A673 (cell line): ENCODE measurements around the gene ZNF219. TPM values are rescaled to one million over a fixed set of nuclear protein-coding genes. Genes with fewer than 3 reads are reported as not detected.

ENCODE experiments used
- BruUV-seq: library from RNA; stranded (reverse); fragments of 400-500 nt; replicated peaks from 2 replicates; lab custom pipeline; 2021; lab: Mats Ljungman, UMichigan
- CTCF ChIA-PET: fragments of 300-600 bp; sonication (Branson Sonifier 250); formaldehyde crosslinking; loops from one replicate; lab custom pipeline; 2022; ENCODE audit warnings: antibody characterized with exemption; lab: Charles Lee
- POLR2A ChIA-PET: fragments of 300-600 bp; sonication (Branson Sonifier 250); formaldehyde crosslinking; loops from one replicate; lab custom pipeline; 2022; ENCODE audit warnings: antibody characterized with exemption; ENCODE audit not compliant: low non-redundant PET; lab: Charles Lee
- DNase-seq: peaks from one replicate; pipeline ENCODE4 v3.0.0-alpha.2; 2015; ENCODE audit warnings: low spot score
- H3K27ac ChIP-seq: fragments of 200-600 bp; sonication (generic); 2 replicates; pipeline ENCODE4 v1.5.1; 2016; ENCODE audit warnings: mixed run types, low read depth, mild to moderate bottlenecking, mixed read lengths, antibody characterized with exemption, low read length; ENCODE audit not compliant: poor library complexity, severe bottlenecking
- H3K27me3 ChIP-seq: fragments of 200-600 bp; sonication (generic); replicated peaks from 2 replicates; pipeline ENCODE4 v1.6.1; 2017; ENCODE audit warnings: mixed run types, low read depth, mild to moderate bottlenecking, mixed read lengths, antibody characterized with exemption, low read length; ENCODE audit not compliant: insufficient read depth, poor library complexity
- H3K36me3 ChIP-seq: fragments of 200-600 bp; sonication (generic); 2 replicates; pipeline ENCODE4 v1.6.1; 2016; ENCODE audit warnings: mixed run types, mild to moderate bottlenecking, mixed read lengths, antibody characterized with exemption, low read length; ENCODE audit not compliant: insufficient read depth, poor library complexity, severe bottlenecking
- H3K4me1 ChIP-seq: fragments of 200-600 bp; sonication (generic); 2 replicates; pipeline ENCODE4 v1.6.1; 2017; ENCODE audit warnings: mixed run types, mild to moderate bottlenecking, mixed read lengths, antibody characterized with exemption, low read length; ENCODE audit not compliant: insufficient read depth, poor library complexity, severe bottlenecking
- H3K4me3 ChIP-seq: fragments of 200-600 bp; sonication (generic); 2 replicates; pipeline ENCODE4 v1.5.1; 2016; ENCODE audit warnings: low read depth, mixed run types, mild to moderate bottlenecking, mixed read lengths, low read length; ENCODE audit not compliant: poor library complexity, severe bottlenecking
- H3K9me3 ChIP-seq: fragments of 200-600 bp; sonication (generic); 2 replicates; pipeline ENCODE4 v1.6.1; 2016; ENCODE audit warnings: mixed run types, low read depth, mild to moderate bottlenecking, mixed read lengths, antibody characterized with exemption, low read length; ENCODE audit not compliant: poor library complexity, severe bottlenecking
- CTCF ChIP-seq: fragments of 300-800, 200-600 bp; sonication (generic); conservative IDR thresholded peaks from 2 replicates; pipeline ENCODE4 v1.5.1; 2017; ENCODE audit warnings: low read depth, mild to moderate bottlenecking, antibody characterized with exemption, low read length, moderate library complexity, mixed read lengths
- EZH2 ChIP-seq: fragments of 200-600 bp; sonication (generic); IDR thresholded peaks from 2 replicates; pipeline ENCODE4 v1.6.1; 2017; ENCODE audit warnings: borderline replicate concordance, low read depth, mild to moderate bottlenecking, mixed read lengths, antibody characterized with exemption, low read length; ENCODE audit not compliant: poor library complexity, severe bottlenecking
- intact Hi-C: fragments of 100-400 bp; cut with micrococcal nuclease; formaldehyde crosslinking; loops from one replicate; pipeline ENCODE4 v1.10.0; 2022; ENCODE audit not compliant: unreplicated experiment
- total RNA-seq: library from RNA; stranded (reverse); gene quantifications from 2 replicates; pipeline ENCODE4 v1.2.3, GENCODE V29; 2021

The ZNF219 gene
- total RNA-seq, 1 experiment from 2014 or later: 84.6 TPM

DNA sequence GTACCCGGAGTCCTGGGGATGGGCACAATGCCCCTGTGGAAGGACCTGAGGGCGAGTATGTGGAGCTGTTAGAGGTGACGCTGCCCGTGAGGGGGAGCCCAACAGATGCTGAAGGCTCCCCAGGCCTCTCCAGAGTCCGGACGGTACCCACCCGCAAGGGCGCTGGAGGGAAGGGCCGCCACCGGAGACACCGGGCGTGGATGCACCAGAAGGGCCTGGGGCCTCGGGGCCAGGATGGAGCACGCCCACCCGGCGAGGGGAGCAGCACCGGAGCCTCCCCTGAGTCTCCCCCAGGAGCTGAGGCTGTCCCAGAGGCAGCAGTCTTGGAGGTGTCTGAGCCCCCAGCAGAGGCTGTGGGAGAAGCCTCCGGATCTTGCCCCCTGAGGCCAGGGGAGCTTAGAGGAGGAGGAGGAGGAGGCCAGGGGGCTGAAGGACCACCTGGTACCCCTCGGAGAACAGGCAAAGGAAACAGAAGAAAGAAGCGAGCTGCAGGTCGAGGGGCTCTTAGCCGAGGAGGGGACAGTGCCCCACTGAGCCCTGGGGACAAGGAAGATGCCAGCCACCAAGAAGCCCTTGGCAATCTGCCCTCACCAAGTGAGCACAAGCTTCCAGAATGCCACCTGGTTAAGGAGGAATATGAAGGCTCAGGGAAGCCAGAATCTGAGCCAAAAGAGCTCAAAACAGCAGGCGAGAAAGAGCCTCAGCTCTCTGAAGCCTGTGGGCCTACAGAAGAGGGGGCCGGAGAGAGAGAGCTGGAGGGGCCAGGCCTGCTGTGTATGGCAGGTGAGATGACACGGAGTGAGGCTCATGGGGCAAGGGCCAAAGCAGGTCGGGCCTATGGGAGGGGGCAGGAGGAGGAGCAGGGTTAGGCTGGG, 23.8 kb downstream of the ZNF219 start:
- BruUV-seq: no TSS peak
- no peaks in the 10 kb centered on the region for H3K27me3 ChIP-seq
- intact Hi-C loops: no loop called here
- DNase-seq: no peak
- ChIA-PET CTCF (interaction anchor here (1.1 kb wide), 1 partner anchor 19 kb away, joined by 5 read pairs; no protein-coding TSS in a partner anchor), POLR2A (no interaction called here)
- TF ChIP-seq CTCF (no peak), EZH2 (no peak)
- no peak overlapping the region for H3K4me3 ChIP-seq
- no peaks in the 10 kb centered on the region for H3K9me3 ChIP-seq
- no peak overlapping the region for H3K27ac ChIP-seq
- peaks cover 15% of the 10 kb centered on the region for H3K4me1 ChIP-seq
- peaks cover 63% of the 10 kb centered on the region for H3K36me3 ChIP-seq

- H3K36me3 ChIP-seq: peaks cover 57% of the 10 kb centered on the region
- TF ChIP-seq CTCF (no peak), EZH2 (no peak)
- no TSS peak for BruUV-seq
- ChIA-PET CTCF (no interaction called here), POLR2A (no interaction called here)
- intact Hi-C loops: no loop called here
- no peak for DNase-seq
- H3K4me3 ChIP-seq: no peak overlapping the region
- H3K4me1 ChIP-seq: peaks cover 22% of the 10 kb centered on the region
- no peak overlapping the region for H3K27ac ChIP-seq
- no peaks in the 10 kb centered on the region for H3K9me3 ChIP-seq
- H3K27me3 ChIP-seq: no peaks in the 10 kb centered on the region
Measured at GRCh38 chr14:21073921-21074320, 24.5 kb downstream of the ZNF219 start.

DNA sequence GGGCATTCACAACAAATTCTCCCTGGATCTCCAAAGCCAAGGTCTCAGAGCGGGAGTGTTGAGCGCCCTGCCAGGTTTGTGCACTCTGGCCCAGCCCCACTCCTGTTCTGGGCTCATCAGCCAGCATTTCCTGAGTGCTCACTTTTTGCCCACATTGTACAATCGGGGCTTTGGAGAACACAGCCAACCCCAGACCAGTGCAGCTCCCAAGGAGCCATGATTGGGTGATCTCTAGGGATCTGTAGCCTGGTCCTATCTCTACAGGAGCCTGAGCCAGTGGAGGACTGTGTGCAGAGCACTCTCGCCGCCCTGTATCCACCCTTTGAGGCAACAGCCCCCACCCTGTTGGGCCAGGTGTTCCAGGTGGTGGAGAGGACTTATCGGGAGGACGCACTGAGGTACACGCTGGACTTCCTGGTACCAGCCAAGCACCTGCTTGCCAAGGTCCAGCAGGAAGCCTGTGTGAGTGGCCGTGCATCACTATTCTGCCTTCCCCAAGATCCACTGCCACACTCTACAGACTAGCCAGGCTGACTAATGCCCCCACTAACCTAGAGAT, 25.6 kb downstream of the ZNF219 start:
- Histone ChIP-seq H3K9me3 (no peaks in the 10 kb centered on the region), H3K27ac (peak overlapping the region; percentile 90), H3K4me1 (peaks cover 27% of the 10 kb centered on the region), H3K4me3 (no peak overlapping the region), H3K27me3 (no peaks in the 10 kb centered on the region), H3K36me3 (peaks cover 48% of the 10 kb centered on the region)
- CTCF ChIA-PET: interaction anchor here (1.3 to 2.5 kb wide), 3 partner anchors 20 to 58 kb away, joined by 17 to 29 read pairs (median 23); no protein-coding TSS in a partner anchor
- no TSS peak for BruUV-seq
- TF ChIP-seq CTCF (no peak), EZH2 (no peak)
- intact Hi-C loops: no loop called here
- POLR2A ChIA-PET: interaction anchor here (1.6 kb wide), 1 partner anchor 21 kb away, joined by 15 read pairs; no protein-coding TSS in a partner anchor
- no peak for DNase-seq
